ENCODE measurements around the gene NDRG3. TPM values are rescaled to one million over a fixed set of nuclear protein-coding genes. Genes with fewer than 3 reads are reported as not detected.

The NDRG3 gene
- total and polyA plus RNA-seq, 9 donors = 16.7 to 66.0 (median 24.1) TPM

DNA sequence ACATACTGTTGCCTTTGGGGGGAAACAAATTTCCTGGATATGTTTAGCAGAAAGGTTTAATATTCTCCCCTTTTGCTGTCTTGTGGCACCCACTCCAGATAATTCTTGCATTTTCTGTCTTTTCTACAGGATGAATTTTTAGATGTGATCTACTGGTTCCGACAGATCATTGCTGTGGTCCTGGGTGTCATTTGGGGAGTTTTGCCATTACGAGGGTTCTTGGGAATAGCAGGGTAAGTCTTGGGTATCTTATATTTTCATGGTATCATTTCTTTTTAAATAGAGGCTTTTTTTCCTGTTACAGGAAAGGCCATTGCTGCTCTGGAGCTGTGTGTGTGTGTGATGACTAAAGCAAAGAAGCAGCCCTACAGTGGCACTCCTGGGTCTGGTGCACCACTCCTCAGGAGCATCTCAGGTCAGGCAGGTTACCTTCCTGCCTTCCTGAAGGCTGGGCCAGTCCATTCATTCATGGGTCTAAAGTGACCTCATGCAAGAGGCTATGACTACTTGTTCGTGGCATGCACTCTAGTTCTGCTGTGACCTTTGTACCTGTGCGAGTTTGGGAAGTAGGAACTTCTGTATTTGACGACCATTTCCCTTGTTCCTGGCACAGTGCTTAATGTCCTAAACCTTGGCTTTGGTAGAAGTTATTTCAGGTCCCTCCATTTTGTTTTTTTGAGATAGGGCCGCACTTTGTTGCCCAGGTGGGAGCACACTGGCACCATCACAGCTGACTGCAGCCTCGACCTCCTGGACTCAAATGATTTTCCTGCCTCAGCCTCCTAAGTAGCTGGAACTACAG is 138.1 kb downstream of the NDRG3 start:
- TF ChIP-seq EP300 (IDR thresholded peaks at IDR 0.05) (no peak), POLR2A (IDR thresholded peaks at IDR 0.05) (no peak), CTCF (IDR thresholded peaks at IDR 0.05) (no peak)
- Histone ChIP-seq H3K4me3 (no peak overlapping the region), H3K9me3 (no peaks in the 10 kb centered on the region), H3K4me1 (ENCODE audit: insufficient read depth) (peaks cover 8% of the 10 kb centered on the region), H3K27ac (no peak overlapping the region), H3K27me3 (no peaks in the 10 kb centered on the region), H3K36me3 (no peaks in the 10 kb centered on the region)
- WGBS, 3 donors = 78 to 81% (median 78%) methylated on average over 7 of the region's 7 CpGs
- intact Hi-C loops (cut with DNase I) = loop anchor here in 2 of 4 donors (5.0 to 10.0 kb wide), 2 partner anchors 50 to 403 kb away; no protein-coding TSS in a partner anchor
- DNase-seq = no peak

DNA sequence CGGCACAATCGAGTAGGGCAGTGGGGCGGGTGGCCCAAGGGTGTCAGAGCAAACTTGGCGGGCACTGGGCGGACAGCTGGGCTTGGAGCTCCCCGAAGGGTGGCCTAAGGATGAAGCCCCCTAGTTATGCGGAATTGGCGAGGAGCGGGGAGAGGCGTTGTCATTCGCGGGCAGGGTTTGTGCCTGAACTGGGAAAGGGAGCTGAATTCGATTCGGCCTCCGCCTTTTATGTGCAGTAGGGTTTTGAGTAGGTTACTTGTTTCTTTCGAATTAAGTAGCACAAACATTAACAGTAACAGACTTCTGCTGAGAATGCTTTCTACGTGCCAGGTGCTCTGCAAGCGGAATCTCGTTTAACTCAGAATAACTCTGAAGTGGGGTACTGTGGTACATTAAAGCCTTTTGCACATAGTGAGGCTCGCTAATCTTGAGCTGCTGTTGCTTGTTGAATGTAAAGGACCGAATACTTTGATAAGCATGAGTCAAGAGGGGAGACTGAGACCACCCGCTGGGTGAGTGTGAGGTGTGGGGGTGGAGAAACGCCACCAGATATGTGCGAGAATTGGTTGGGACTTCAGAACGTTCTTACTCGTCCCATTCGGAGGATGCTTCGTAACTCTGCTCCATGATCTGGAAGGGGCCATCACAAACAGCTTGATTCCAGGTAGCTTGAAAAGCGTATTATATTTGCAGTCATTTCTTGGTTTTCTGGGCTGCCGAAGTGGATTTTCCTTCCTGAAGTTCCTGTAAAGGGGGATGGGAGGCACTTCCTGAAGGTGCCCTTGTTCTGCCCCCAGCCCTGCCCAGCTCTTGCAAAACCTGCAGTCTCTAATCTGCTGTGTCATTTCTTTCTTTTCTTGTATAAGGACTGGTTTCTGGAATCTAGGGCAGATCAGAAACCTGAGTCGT is 139.5 kb downstream of the NDRG3 start:
- intact Hi-C loops (cut with DNase I) = loop anchor here in 2 of 4 donors (5.0 to 10.0 kb wide), 2 partner anchors 49 to 402 kb away; no protein-coding TSS in a partner anchor
- peak overlapping the region; percentile 50 to 52 for H3K27ac ChIP-seq
- H3K9me3 ChIP-seq = no peaks in the 10 kb centered on the region
- H3K36me3 ChIP-seq = no peaks in the 10 kb centered on the region
- 2 to 3% (median 2%) methylated on average over 31 of the region's 31 CpGs for WGBS, 3 donors
- H3K4me1 ChIP-seq (ENCODE audit: insufficient read depth) = peaks cover 8% of the 10 kb centered on the region
- no peak for DNase-seq
- no peaks in the 10 kb centered on the region for H3K27me3 ChIP-seq
- H3K4me3 ChIP-seq = peak overlapping the region; percentile 88
- TF ChIP-seq EP300 (IDR thresholded peaks at IDR 0.05) (no peak), CTCF (IDR thresholded peaks at IDR 0.05) (no peak), POLR2A (IDR thresholded peaks at IDR 0.05) (no peak)

DNA sequence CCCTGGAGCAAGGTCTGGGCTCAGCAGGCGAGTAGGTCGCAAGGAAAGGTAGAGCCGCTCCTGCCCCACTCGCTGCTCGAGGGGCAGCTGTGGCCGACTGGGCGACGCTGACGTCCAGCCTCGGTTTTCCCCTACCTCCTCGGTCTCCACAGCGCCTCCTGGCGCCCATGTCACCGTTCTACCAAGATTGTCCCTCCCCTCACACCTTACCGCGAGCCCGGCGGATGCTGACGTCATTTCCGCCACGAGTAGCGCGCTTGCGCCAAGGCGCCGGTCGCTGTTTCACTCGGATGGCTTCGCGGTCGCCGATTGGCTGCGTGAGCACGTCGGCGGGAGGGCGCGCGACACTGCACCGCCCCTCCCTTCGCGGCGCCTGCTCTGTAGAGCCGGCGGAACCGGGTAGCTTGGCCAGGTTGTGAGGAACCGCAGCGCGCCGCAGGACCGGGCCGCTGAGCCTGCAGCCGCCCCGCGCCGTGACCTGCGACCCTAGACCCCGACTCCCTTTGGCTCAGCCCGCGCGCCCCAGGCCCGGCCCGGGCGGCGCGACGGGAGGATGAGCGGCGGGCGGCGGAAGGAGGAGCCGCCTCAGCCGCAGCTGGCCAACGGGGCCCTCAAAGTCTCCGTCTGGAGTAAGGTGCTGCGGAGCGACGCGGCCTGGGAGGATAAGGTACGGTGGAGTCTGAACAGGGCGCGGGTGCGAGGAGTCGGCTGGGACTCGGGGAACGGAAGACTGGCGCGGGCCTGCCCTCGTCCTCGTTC is 140.3 kb downstream of the NDRG3 start, which contains the start of gene RAB5IF:
Gene RAB5IF (plus strand): TSS at position 381 of the 759 bp plus-strand sequence. CDS start 173 bp downstream, at position 554.
- Histone ChIP-seq H3K27ac (peak within 1 kb of the TSS; percentile 52 to 64), H3K4me3 (peak within 1 kb of the TSS; percentile 88), H3K4me1 (ENCODE audit: insufficient read depth) (peaks cover 8% of the 10 kb centered on the region), H3K9me3 (no peaks in the 10 kb centered on the region), H3K36me3 (no peaks in the 10 kb centered on the region), H3K27me3 (no peaks in the 10 kb centered on the region)
- TF ChIP-seq EP300 (IDR thresholded peaks at IDR 0.05) (no peak), CTCF (IDR thresholded peaks at IDR 0.05) (peak; percentile 94 to 99 (median 94)), POLR2A (IDR thresholded peaks at IDR 0.05) (peak; percentile 23)
- DNase-seq = peak; percentile 99 to 100 (median 100)
- intact Hi-C loops (cut with DNase I) = loop anchor here in 2 of 4 donors (5.0 to 10.0 kb wide), 2 partner anchors 48 to 401 kb away; no protein-coding TSS in a partner anchor
- 0 to 1% (median 0%) methylated on average over 63 to 90 of the region's 90 CpGs for WGBS, 3 donors
